ENCODE measurements around the gene CDKN1B. TPM values are rescaled to one million over a fixed set of nuclear protein-coding genes. Genes with fewer than 3 reads are reported as not detected.

CDKN1B gene
- total and polyA plus RNA-seq, 12 donors = 20.8 to 56.2 (median 37.6) TPM

DNA sequence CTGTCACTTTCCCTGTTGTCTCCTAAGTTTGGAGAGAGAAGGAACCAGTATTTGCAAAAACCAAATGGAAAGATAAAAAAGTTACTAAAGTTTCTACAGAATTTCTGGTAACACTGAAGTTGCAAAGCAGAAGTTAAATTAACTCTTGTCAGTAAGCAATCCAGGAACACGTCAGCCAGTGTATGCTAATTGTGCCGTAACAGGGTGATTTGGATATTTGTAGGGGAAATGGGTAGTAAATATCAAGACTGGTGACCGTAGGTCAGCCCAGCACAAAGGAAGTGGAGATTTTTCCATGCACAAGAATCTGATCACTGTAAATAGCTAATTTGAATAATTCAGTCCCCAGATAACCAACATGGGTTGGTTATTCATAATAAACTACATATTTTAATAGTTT is 2.3 kb downstream of the CDKN1B start:
- Histone ChIP-seq H3K27me3 (no peaks in the 10 kb centered on the region), H3K9me3 (no peaks in the 10 kb centered on the region), H3K4me1 (peaks cover 15 to 73% (median 65%) of the 10 kb centered on the region in 9 donors), H3K4me3 (peak overlapping the region; percentile 64 to 99 (median 96)), H3K27ac (peak overlapping the region; percentile 99 to 100 (median 100)), H3K36me3 (peaks cover 0 to 38% (median 20%) of the 10 kb centered on the region in 9 donors)
- WGBS, 2 donors = 11 to 17% methylated on average over 3 of the region's 3 CpGs
- DNase-seq (no peak), ATAC-seq (no peak)
- intact Hi-C loops (cut with DNase I) = loop anchor here in 4 of 10 donors (5.0 kb wide), 4 partner anchors 68 to 157 kb away; partner anchors contain the start of genes APOLD1 (in 2 of the 4), DUSP16 (in 2 of the 4) and CREBL2 (in 1 of the 4)
- TF ChIP-seq CTCF (IDR thresholded peaks at IDR 0.05) = no peak

GRCh38 chr12:12720052-12720451 is 2.9 kb downstream of the CDKN1B start:
- WGBS, 2 donors = 41 to 44% methylated on average over 4 of the region's 4 CpGs
- H3K27me3 ChIP-seq = no peaks in the 10 kb centered on the region
- H3K27ac ChIP-seq = peak overlapping the region in 8 of 10 donors; percentile 17 to 100 (median 100)
- H3K4me3 ChIP-seq = peak overlapping the region; percentile 64 to 99 (median 96)
- no peak for DNase-seq
- H3K9me3 ChIP-seq = no peaks in the 10 kb centered on the region
- intact Hi-C loops (cut with DNase I) = loop anchor here in 1 of 10 donors (5.0 kb wide), 1 partner anchor 67 kb away; the partner anchor contains the start of gene APOLD1
- H3K4me1 ChIP-seq = peaks cover 12 to 70% (median 59%) of the 10 kb centered on the region in 9 donors
- peaks cover 0 to 38% (median 20%) of the 10 kb centered on the region in 9 donors for H3K36me3 ChIP-seq
- ATAC-seq = no peak
- no peak for TF ChIP-seq CTCF (IDR thresholded peaks at IDR 0.05)

- Histone ChIP-seq H3K4me3 (peak overlapping the region in 6 of 10 donors; percentile 0 to 97 (median 86)), H3K9me3 (no peaks in the 10 kb centered on the region), H3K36me3 (peaks cover 0 to 38% (median 20%) of the 10 kb centered on the region in 9 donors), H3K4me1 (peaks cover 5 to 64% (median 53%) of the 10 kb centered on the region in 9 donors), H3K27ac (peak overlapping the region in 8 of 10 donors; percentile 11 to 100 (median 100)), H3K27me3 (no peaks in the 10 kb centered on the region)
- intact Hi-C loops (cut with DNase I) = loop anchor here in 1 of 10 donors (5.0 kb wide), 1 partner anchor 67 kb away; the partner anchor contains the start of gene APOLD1
- 42 to 46% methylated on average over 4 of the region's 4 CpGs for WGBS, 2 donors
- no peak for DNase-seq
- ATAC-seq = no peak
- TF ChIP-seq CTCF (IDR thresholded peaks at IDR 0.05) = no peak
Observed at GRCh38 chr12:12720672-12721161, 3.5 kb downstream of the CDKN1B start.

- Histone ChIP-seq H3K36me3 (peaks cover 0 to 38% (median 20%) of the 10 kb centered on the region in 9 donors), H3K4me1 (peaks cover 3 to 59% (median 48%) of the 10 kb centered on the region in 9 donors), H3K27ac (peak overlapping the region in 8 of 10 donors; percentile 5 to 100 (median 99)), H3K9me3 (no peaks in the 10 kb centered on the region), H3K4me3 (peak overlapping the region in 6 of 10 donors; percentile 0 to 97 (median 81)), H3K27me3 (no peaks in the 10 kb centered on the region)
- DNase-seq (no peak), ATAC-seq (no peak)
- 53 to 63% methylated on average over 3 of the region's 3 CpGs for WGBS, 2 donors
- no peak for TF ChIP-seq CTCF (IDR thresholded peaks at IDR 0.05)
- intact Hi-C loops (cut with DNase I) = loop anchor here in 1 of 10 donors (5.0 kb wide), 1 partner anchor 66 kb away; the partner anchor contains the start of gene APOLD1
Observed at GRCh38 chr12:12721176-12721751, 4.1 kb downstream of the CDKN1B start.
